HepG2 (cell line): ENCODE measurements around the gene ERLEC1. TPM values are rescaled to one million over a fixed set of nuclear protein-coding genes. Genes with fewer than 3 reads are reported as not detected.
A peak's percentile ranks its signal among the peaks of the same experiment; 100 is the strongest.

Experiments
- CENPT ChIP-seq: sonication (generic); formaldehyde crosslinking; IDR thresholded peaks from 2 replicates; pipeline ENCODE4 v1.8.0; 2022; ENCODE audit warnings: low read depth, mild to moderate bottlenecking, moderate library complexity, missing genetic modification reagents
- IKZF4 ChIP-seq: sonication (generic); formaldehyde crosslinking; IDR thresholded peaks from 2 replicates; pipeline ENCODE4 v1.5.1; 2020; ENCODE audit warnings: borderline replicate concordance, mild to moderate bottlenecking, low read depth, missing genetic modification reagents; ENCODE audit errors: not compliant biosample characterization
- KAT7 ChIP-seq: IDR thresholded peaks from 2 replicates; pipeline ENCODE4 v1.6.1; 2018; ENCODE audit warnings: borderline replicate concordance, missing compliant biosample characterization
- KDM5A ChIP-seq: fragments of 200-600 bp; sonication (generic); IDR thresholded peaks from 2 replicates; pipeline ENCODE4 v1.7.0; 2018; ENCODE audit warnings: antibody characterized with exemption, mild to moderate bottlenecking, low read length, borderline replicate concordance
- LCORL ChIP-seq, 2 experiments: fragments of 450-650 bp in 1 of 2; sonication (generic) in 1 of 2; formaldehyde crosslinking in 1 of 2; IDR thresholded peaks; 2 replicates each; pipeline versions ENCODE4 v1.5.0 to v1.6.1; 2017 to 2020; ENCODE audit warnings: antibody characterized with exemption in 1 of 2, missing genetic modification reagents in 1 of 2
- MLLT10 ChIP-seq: sonication (generic); formaldehyde crosslinking; IDR thresholded peaks from 2 replicates; pipeline ENCODE4 v1.4.0; 2020; ENCODE audit warnings: missing genetic modification reagents
- MTA3 ChIP-seq: sonication (generic); formaldehyde crosslinking; IDR thresholded peaks from 2 replicates; pipeline ENCODE4 v1.4.0; 2020; ENCODE audit warnings: missing genetic modification reagents
- NR2F2 ChIP-seq: IDR thresholded peaks from 2 replicates; pipeline ENCODE4 v1.6.1; 2012; ENCODE audit warnings: low read depth, inconsistent platforms, borderline replicate concordance
- PAF1 ChIP-seq: IDR thresholded peaks from 2 replicates; pipeline ENCODE4 v1.6.1; 2016; ENCODE audit warnings: missing genetic modification reagents, missing compliant biosample characterization
- RNF2 ChIP-seq: fragments of 450-650 bp; conservative IDR thresholded peaks from 2 replicates; pipeline ENCODE4 v1.6.1; 2016; ENCODE audit warnings: low read depth
- SATB2 ChIP-seq: sonication (generic); formaldehyde crosslinking; IDR thresholded peaks from 2 replicates; pipeline ENCODE4 v1.5.0; 2020; ENCODE audit warnings: missing genetic modification reagents
- TBL1XR1 ChIP-seq: fragments of 150-350 bp; IDR thresholded peaks from 2 replicates; pipeline ENCODE4 v1.6.1; 2014; ENCODE audit warnings: borderline replicate concordance, low read length; ENCODE audit not compliant: partially characterized antibody
- ZNF264 ChIP-seq: sonication (generic); formaldehyde crosslinking; IDR thresholded peaks from 2 replicates; pipeline ENCODE4 v1.4.0; 2020; ENCODE audit warnings: missing genetic modification reagents
- ZNF354B ChIP-seq: sonication (generic); formaldehyde crosslinking; IDR thresholded peaks from 2 replicates; pipeline ENCODE4 v1.8.0; 2022; ENCODE audit warnings: mild to moderate bottlenecking, missing genetic modification reagents
- ZNF382 ChIP-seq: sonication (generic); formaldehyde crosslinking; IDR thresholded peaks from 2 replicates; pipeline ENCODE4 v1.5.0; 2020; ENCODE audit warnings: missing genetic modification reagents, mild to moderate bottlenecking, borderline replicate concordance
- ZNF672 ChIP-seq: sonication (generic); formaldehyde crosslinking; IDR thresholded peaks from 2 replicates; pipeline ENCODE4 v1.8.1; 2022; ENCODE audit warnings: missing genetic modification reagents
- ZNF75D ChIP-seq: sonication (generic); formaldehyde crosslinking; IDR thresholded peaks from 2 replicates; pipeline ENCODE4 v1.8.1; 2023; ENCODE audit warnings: missing genetic modification reagents, mild to moderate bottlenecking, borderline replicate concordance
- polyA plus RNA-seq, 8 experiments: library from polyadenylated mRNA; depleted of rRNA in 3 of 8; stranded (reverse) in 7 of 8; unstranded in 1 of 8; fragments of >200 nt; fragmentation: Illumina TruSeq in 4 of 8; extraction: Trizol in 4 of 8; gene quantifications; 2 replicates each; pipeline versions ENCODE4 v1.2.1 to v1.2.3, GENCODE V29; 2011 to 2016; ENCODE audit warnings: low read depth in 4 of 8, missing spikeins in 1 of 8, mixed read lengths in 1 of 8; ENCODE audit not compliant: insufficient read depth in 1 of 8
- total RNA-seq, 5 experiments: library from RNA; depleted of rRNA; stranded (reverse); fragments of >200 nt; fragmentation: Illumina TruSeq; extraction: Trizol; gene quantifications; 2 replicates each; pipeline ENCODE4 v1.2.3, GENCODE V29; 2016; ENCODE audit warnings: low read depth in 1 of 5
- TF ChIP-seq, protein P1 (sequence below): sonication (generic); formaldehyde crosslinking; IDR thresholded peaks from 2 replicates; pipeline ENCODE4 v1.5.0; 2020; ENCODE audit warnings: mild to moderate bottlenecking, low read depth, missing genetic modification reagents, borderline replicate concordance
- TF ChIP-seq, protein P2 (sequence below): sonication (generic); formaldehyde crosslinking; IDR thresholded peaks from 2 replicates; pipeline ENCODE4 v1.5.0; 2020; ENCODE audit warnings: missing genetic modification reagents
- TF ChIP-seq, protein P3 (sequence below), 2 experiments: fragments of 450-650 bp in 1 of 2; sonication (generic) in 1 of 2; formaldehyde crosslinking; IDR thresholded peaks; 2 replicates each; pipeline versions ENCODE4 v1.5.0 to v1.8.0; 2020 to 2022; ENCODE audit warnings: mild to moderate bottlenecking in 1 of 2, missing genetic modification reagents in 1 of 2
- TF ChIP-seq, protein P4 (sequence below): sonication (generic); formaldehyde crosslinking; conservative IDR thresholded peaks from 2 replicates; pipeline ENCODE4 v1.8.1; 2023; ENCODE audit warnings: missing genetic modification reagents
- TF ChIP-seq, protein P5 (sequence below): sonication (generic); formaldehyde crosslinking; IDR thresholded peaks from 2 replicates; pipeline ENCODE4 v1.5.0; 2020; ENCODE audit warnings: missing genetic modification reagents, mild to moderate bottlenecking, borderline replicate concordance

ERLEC1 gene
- total and polyA plus RNA-seq, 2 of the 13 experiments (the other 11 are each of a cell fraction or from before 2014, with no cell fraction given): 87.3 to 88.4 TPM

DNA sequence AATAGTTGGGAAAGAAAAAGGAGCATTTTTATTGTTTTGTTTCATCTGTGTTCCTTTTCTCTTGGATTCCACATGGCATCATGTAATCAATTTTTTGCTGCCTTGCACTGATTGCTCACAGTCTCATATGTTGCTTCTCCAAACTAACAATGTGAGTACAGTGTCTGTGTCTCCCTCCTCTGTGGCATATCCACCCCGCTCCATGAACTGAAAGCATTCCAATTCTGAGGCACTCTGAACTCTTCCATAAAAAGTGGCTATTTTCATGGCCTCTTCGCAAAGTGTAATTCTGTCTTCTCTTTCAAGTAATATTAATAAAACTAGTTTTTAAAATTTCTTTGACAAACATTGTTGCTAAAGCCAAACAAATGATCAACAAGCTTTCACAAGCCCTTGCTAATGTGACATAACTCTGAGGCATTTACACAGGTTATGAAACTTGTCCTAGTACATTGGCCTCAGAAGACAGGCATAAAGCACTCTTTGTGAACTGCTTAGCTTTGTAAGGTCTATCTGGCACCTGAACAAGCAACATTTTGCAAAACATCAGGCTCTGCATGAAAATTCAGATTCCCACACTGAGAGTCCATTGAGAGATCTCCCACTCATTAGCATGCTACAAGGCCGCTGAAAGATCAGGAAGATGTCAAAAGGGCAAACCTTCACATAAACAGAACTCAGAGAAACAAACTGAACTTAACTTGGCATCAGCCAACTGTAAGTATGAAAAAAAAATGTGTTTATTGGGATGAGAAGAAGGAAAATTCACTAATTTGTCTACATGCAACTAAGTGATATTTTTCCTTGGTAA is 39.9 kb downstream of the ERLEC1 start (continued):
- no peak for TF ChIP-seq ZNF672
- TF ChIP-seq, protein P1, sequence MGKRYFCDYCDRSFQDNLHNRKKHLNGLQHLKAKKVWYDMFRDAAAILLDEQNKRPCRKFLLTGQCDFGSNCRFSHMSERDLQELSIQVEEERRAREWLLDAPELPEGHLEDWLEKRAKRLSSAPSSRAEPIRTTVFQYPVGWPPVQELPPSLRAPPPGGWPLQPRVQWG (CRISPR knock-in tag): no peak
- no peak for TF ChIP-seq ZNF354B (CRISPR knock-in tag)
- TF ChIP-seq ZNF382 (CRISPR knock-in tag): no peak
- TF ChIP-seq KDM5A: no peak; the same call in 1 of the 2 replicates
- no peak for TF ChIP-seq MLLT10 (CRISPR knock-in tag)
- TF ChIP-seq RNF2: no peak
- TF ChIP-seq IKZF4: no peak
- TF ChIP-seq, protein P2, sequence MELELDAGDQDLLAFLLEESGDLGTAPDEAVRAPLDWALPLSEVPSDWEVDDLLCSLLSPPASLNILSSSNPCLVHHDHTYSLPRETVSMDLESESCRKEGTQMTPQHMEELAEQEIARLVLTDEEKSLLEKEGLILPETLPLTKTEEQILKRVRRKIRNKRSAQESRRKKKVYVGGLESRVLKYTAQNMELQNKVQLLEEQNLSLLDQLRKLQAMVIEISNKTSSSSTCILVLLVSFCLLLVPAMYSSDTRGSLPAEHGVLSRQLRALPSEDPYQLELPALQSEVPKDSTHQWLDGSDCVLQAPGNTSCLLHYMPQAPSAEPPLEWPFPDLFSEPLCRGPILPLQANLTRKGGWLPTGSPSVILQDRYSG (CRISPR knock-in tag): no peak
- TF ChIP-seq, protein P3, sequence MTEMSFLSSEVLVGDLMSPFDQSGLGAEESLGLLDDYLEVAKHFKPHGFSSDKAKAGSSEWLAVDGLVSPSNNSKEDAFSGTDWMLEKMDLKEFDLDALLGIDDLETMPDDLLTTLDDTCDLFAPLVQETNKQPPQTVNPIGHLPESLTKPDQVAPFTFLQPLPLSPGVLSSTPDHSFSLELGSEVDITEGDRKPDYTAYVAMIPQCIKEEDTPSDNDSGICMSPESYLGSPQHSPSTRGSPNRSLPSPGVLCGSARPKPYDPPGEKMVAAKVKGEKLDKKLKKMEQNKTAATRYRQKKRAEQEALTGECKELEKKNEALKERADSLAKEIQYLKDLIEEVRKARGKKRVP (CRISPR knock-in tag; IDR thresholded peaks at IDR 0.05): peak in 1 of 2 experiments; percentile 94; a peak in 2 of 4 replicates
- TF ChIP-seq, protein P4, sequence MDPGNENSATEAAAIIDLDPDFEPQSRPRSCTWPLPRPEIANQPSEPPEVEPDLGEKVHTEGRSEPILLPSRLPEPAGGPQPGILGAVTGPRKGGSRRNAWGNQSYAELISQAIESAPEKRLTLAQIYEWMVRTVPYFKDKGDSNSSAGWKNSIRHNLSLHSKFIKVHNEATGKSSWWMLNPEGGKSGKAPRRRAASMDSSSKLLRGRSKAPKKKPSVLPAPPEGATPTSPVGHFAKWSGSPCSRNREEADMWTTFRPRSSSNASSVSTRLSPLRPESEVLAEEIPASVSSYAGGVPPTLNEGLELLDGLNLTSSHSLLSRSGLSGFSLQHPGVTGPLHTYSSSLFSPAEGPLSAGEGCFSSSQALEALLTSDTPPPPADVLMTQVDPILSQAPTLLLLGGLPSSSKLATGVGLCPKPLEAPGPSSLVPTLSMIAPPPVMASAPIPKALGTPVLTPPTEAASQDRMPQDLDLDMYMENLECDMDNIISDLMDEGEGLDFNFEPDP (CRISPR knock-in tag): no peak
- TF ChIP-seq TBL1XR1: peak; percentile 94
- TF ChIP-seq, protein P5, sequence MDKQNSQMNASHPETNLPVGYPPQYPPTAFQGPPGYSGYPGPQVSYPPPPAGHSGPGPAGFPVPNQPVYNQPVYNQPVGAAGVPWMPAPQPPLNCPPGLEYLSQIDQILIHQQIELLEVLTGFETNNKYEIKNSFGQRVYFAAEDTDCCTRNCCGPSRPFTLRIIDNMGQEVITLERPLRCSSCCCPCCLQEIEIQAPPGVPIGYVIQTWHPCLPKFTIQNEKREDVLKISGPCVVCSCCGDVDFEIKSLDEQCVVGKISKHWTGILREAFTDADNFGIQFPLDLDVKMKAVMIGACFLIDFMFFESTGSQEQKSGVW: no peak
- peak; percentile 92 for TF ChIP-seq NR2F2
- peak; percentile 77; the same call in 1 of the 2 replicates for TF ChIP-seq KAT7 (CRISPR knock-in tag)
- TF ChIP-seq ZNF264 (CRISPR knock-in tag): peak; percentile 91
- peak; percentile 90 for TF ChIP-seq SATB2 (CRISPR knock-in tag)
- TF ChIP-seq LCORL (IDR thresholded peaks at IDR 0.05): peak; percentile 59
- peak; percentile 55; the same call in 1 of the 2 replicates for TF ChIP-seq LCORL (CRISPR knock-in tag; IDR thresholded peaks at IDR 0.05)
- TF ChIP-seq MTA3 (CRISPR knock-in tag): no peak
- no peak for TF ChIP-seq CENPT
- no peak for TF ChIP-seq ZNF75D (CRISPR knock-in tag)
- TF ChIP-seq PAF1 (CRISPR knock-in tag): no peak
